ENCODE data around the gene GDI2.
"Not testable (repeated sequence)": the region's sequence is repeated elsewhere in the genome, so short reads cannot be mapped to it uniquely, and the experiment has no call there.

GDI2 gene

DNA sequence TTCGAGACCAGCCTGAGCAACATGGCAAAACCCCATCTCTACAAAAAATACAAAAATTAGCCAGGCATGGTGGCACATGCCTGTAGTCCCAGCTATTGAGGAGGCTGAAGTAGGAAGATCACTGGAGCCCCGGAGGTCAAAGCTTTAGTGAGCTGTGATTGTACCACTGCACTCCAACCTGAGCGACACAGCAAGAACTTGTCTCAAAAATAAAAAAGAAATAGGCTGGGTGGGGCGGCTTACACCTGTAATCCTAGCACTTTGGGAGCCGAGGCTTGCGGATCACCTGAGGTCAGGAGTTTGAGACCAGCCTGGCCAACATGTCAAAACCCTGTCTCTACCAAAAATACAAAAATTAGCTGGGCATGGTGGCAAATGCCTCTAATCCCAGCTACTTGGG lies 13.3 kb upstream of the GDI2 start:
- not testable (repeated sequence) for DNase-seq

DNA sequence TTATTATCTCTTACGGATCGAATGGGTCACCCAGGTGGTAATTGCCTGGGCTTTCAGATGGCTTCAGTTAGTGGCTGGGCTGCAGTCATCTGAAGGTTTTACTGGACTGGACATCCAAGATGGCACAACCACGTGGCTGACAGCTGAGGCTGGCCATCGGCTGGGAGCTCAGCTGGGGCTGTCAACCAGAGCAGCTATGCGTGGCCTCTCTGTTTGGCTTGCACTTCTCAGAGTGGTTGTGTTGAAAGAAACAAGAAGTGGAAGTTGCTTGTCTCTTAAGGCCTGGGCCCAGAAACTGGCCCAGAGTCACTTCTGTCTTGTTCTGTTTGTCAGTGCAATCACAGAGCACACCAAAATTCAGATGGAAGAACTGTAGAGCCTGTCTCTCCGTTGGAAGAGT lies 5.7 kb upstream of the GDI2 start:
- DNase-seq: no peak

GRCh38 chr10:5818048-5818331 lies 4.8 kb upstream of the GDI2 start:
- no peak for DNase-seq

DNA sequence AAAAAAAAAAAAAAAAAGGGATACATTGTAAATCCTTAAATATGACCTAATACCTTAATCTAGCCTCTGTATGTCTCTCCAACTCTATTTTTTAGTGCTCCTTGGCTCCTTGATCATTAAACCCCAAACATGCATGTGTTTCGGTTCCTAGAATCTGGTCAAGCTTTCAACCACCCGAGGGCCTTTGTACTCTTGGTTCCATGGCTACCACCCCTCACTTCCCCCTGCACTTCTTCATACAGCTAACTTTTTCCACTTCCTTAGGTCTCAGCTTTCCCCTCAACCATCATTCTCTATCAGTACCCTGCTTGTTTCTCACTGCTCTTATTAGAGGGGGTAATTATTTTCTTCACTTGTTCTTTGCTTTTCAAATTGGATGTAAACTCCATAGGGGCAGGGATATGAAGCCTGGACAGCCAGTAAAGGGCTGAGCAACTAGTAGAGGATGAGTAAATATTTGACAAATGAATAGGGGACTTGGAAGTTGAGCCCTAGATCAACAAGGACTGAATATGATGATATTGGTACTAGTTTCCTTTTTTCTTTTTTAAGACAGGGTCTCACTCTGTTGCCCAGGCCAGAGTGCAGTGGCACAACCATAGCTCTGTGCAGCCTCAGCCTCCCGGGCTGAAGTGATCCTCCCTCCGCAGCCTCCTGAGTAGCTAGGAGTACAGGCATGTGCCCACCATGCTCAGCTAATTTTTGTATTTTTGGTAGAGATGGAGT lies 4.3 kb upstream of the GDI2 start:
- no peak for DNase-seq

- DNase-seq: no peak
Measured at GRCh38 chr10:5816170-5816569, 2.9 kb upstream of the GDI2 start.

GRCh38 chr10:5814110-5815107 lies 1.2 kb upstream of the GDI2 start:
- peak in 1 of 2 experiments; percentile 1 for DNase-seq

DNA sequence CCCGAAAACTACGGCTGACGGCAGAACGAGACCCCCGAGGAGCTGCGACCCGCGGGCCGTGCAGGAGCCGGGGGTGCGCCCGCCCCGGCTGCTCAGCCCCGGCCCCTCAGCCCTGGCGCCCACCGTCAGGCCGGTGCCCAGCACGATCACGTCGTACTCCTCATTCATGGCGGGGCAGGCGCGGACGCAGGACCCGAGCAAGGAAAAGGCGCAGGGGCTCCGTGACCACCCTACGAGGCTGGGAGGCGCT lies 218 bp downstream of the GDI2 start:
- DNase-seq: no peak

DNA sequence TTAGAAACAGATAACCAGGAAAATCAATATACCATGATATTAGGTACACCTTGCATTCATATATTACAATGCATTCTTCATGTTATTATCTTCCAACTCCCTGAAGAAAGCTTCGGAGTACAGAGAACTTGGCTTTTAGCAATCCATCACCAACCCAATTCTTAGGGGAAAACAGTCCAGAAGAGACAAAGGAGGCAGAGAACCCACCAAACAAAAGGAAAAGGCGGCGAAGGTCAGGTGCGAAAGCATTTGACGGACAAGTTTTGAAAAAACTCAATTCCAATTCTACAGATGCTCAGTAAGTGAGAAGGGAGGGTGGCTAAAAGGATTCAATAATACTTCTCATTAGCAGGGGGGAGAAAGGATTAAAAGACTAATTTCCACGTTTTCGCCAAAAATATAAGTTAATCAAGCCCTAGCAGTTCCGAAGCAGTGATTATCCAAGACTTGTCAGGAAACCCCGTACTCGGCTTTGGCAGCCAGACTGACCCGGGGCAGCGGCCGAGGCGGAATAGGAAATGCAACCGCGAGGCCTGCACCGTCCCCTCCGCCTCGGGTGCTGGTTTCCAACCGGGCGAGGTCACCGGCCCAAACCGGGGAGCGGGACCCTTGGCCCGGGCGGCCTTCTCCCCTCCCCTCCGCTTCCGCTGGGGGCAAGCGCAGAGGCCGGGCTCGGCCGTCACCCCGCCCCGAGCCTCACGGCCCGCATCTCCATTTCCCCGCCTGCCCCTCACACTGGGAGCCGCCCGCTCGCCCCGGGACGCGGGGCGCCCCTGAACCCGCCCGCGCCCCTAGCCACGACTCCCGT lies 747 bp downstream of the GDI2 start:
- peak in 1 of 2 experiments; percentile 1 for DNase-seq

DNA sequence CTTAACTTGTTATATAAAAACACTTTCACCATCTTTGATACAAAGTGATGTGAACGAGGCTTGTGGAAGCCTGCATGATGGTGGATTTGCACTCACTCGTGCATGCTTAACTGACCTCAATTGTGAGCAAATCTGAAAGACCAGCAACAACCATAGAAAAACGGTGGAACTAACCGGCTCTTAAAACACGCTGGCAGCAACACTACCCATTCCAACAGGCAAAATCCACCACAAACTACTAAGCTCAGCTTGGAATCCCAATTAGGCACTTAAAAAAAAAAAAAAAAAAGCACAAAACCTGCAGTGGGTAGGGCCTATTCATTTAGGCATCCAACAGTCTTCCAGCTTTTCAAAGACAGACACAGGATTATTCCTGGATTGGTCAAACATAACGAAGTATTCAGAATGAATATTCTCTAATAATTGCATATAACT lies 1.8 kb downstream of the GDI2 start:
- DNase-seq: peak in 1 of 2 experiments; percentile 15

DNA sequence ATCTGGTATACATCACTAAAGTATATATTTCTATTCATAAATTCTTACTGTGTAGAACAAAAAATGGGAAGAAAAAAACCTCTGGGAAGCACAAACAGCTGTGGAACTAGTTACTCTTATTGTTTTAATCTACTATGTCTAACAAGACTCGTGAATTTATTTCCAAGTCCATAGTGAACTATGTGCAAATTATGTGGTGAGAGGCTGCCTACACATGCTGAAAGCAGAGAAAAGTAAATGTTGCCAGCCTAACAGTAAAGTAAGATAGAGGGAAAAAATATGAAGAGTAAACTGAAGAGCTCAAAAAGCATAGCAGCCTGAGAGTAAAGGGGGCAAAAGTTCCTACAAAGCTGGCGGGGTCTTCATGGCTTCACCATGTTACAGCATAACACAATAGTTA lies 3.0 kb downstream of the GDI2 start:
- no peak for DNase-seq

DNA sequence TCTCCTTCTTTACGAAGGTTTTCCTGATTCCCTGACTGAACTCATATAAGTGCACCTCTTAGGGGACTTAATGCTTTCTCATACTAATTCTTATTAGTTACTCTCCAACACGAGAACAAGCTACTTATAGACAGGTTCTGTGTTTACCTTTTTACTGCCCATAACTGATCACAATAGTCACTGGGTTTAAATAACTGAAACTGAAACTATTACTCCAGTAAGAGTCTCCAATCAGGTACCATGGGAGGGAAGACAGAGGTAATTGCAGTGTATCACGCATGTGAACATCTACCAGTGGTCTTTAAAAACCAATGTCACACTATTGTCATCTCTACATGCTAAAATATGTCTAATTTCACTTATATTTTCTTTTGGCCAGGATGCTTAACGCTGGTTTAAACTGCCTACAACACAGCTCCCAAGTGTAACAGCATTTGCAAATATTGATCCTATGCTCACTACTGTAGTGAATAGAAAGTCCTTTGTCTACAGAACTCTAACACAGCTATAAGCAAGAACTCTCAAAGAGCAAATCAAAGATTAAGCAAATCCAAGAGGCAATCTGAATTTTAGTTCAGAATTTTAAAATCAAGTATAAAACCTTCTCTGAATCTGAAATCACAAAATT lies 3.6 kb downstream of the GDI2 start:
- no peak for DNase-seq

- DNase-seq: not testable (repeated sequence)
Measured at GRCh38 chr10:5808783-5809392, 4.3 kb downstream of the GDI2 start.

GRCh38 chr10:5806745-5807144 lies 6.5 kb downstream of the GDI2 start:
- no peak for DNase-seq

DNA sequence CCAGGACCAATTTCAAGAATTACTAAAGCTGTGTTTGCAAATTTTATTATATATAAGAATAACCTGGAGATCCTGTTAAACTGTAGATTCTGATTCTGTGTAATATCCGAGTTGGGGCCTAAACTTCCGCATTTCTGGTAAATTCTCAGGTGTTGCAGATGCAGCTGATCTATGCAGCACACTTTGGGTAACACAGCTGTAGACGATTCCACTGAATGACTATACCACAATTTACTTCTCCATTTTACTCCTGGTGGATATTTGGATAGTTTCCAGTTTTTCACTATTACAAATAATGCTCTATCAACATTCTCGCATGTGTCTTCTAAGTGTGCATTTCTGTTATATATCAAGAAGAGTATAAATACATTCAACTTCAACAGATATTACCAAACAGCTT lies 7.5 kb downstream of the GDI2 start:
- no peak for DNase-seq

- no peak for DNase-seq
Measured at GRCh38 chr10:5805260-5805659, 8.0 kb downstream of the GDI2 start.

GRCh38 chr10:5804386-5804785 lies 8.8 kb downstream of the GDI2 start:
- no peak for DNase-seq

DNA sequence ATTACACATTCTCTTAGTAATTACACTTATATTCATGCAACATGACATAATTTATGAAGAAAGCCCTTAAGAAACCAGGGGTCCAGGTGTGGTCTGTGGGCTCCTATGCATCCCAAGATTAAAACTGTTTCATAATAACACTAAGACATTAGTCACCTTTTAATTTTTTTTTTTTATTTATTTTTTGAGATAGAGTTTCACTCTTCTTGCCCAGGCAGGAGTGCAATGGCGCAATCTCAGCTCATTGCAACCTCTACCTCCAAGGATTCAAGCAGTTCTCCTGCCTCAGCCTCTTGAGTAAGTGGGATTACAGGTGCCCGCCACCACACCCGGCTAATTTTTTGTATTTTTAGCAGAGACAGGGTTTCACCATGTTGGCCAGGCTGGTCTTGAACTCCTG lies 12.5 kb downstream of the GDI2 start:
- DNase-seq: no peak

DNA sequence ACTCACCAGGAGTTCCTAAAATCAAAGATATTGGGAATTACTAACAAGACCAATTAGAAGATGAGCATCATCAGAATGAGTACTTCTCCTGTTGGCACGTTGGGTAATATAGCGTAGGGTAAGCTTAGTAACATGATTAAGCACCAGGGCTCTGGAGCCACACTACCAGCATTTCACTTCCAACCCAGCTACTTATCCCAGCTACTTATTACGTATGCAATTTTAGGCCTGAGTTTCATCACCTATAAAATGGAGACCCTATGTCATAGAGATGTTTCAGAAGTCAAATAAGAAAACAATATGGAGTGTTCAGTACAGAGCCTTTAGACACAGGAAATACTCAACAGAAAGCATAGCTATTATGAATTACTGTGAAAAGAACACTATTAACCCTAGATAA lies 19.0 kb downstream of the GDI2 start:
- DNase-seq: no peak

GRCh38 chr10:5789626-5790025 lies 23.6 kb downstream of the GDI2 start:
- DNase-seq: no peak

DNA sequence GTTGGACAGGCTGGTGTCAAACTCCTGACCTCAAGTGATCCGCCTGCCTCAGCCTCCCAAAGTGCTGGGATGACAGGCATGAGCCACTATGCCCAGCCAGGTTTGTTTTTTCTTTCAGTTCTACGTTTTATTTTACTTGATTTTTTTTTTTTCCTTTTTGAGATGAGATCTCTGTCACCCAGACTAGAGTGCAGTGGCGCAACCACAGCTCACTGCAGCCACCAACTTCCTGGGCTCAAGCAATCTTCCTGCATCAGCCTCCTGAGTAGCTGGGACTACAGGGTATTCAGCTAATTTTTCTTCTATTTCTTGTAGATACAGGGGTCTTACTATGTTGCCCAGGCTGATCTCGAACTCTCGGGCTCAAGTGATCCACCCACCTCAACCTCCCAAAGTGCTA lies 24.3 kb downstream of the GDI2 start:
- DNase-seq: no peak

GRCh38 chr10:5783300-5783699 lies 29.9 kb downstream of the GDI2 start:
- DNase-seq: no peak

GRCh38 chr10:5782174-5782573 lies 31.1 kb downstream of the GDI2 start:
- DNase-seq: no peak

DNA sequence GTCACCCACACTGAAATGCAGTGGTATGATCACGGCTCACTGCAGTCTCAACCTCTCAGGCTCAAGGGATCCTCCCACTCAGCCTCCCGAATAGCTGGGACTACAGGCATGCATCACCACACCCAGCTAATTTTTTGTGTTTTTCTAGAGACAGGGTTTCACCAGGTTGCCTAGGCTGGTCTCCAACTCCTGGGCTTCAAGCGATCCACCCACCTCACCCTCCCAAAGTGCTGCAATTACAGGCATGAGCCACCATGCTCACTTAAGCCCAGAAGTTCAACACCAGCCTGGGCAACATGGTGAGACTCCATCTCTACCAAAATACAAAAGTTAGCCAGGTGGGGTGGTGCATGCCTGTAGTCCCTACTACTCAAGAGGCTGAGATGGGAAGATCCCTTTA lies 33.5 kb downstream of the GDI2 start:
- no peak for DNase-seq

All from NCI-H524 (cell line).